ENCODE results near the gene CTBP1. TPM values are rescaled to one million over a fixed set of nuclear protein-coding genes. Genes with fewer than 3 reads are reported as not detected.

Gene CTBP1
- total RNA-seq, 1 experiment from 2014 or later, result 187 TPM

GRCh38 chr4:1242506-1243450, 6.2 kb downstream of the CTBP1 start:
- ChIA-PET CTCF (no interaction called here), POLR2A (ENCODE audit: low non-redundant PET) (interaction anchor here (0.6 kb wide), 1 partner anchor 104 kb away, joined by 3 read pairs; the partner anchor contains the start of gene UVSSA)
- no TSS peak for BruUV-seq (replicated peaks)
- Histone ChIP-seq H3K27ac (ENCODE audit: low read depth, low read length, poor library complexity, severe bottlenecking) (no peak overlapping the region), H3K9me3 (ENCODE audit: low read depth, low read length, poor library complexity, severe bottlenecking) (no peaks in the 10 kb centered on the region), H3K4me3 (ENCODE audit: low read depth, low read length, poor library complexity, severe bottlenecking) (no peak overlapping the region), H3K36me3 (ENCODE audit: insufficient read depth, low read length, poor library complexity, severe bottlenecking) (peaks cover 25% of the 10 kb centered on the region), H3K27me3 (replicated peaks; ENCODE audit: insufficient read depth, low read depth, low read length, poor library complexity) (no peaks in the 10 kb centered on the region), H3K4me1 (ENCODE audit: insufficient read depth, low read length, poor library complexity, severe bottlenecking) (peaks cover 8% of the 10 kb centered on the region)
- no peak for TF ChIP-seq EZH2 (IDR thresholded peaks at IDR 0.05; ENCODE audit: borderline replicate concordance, low read depth, low read length, poor library complexity, severe bottlenecking)
- TF ChIP-seq CTCF (conservative IDR thresholded peaks at IDR 0.05; ENCODE audit: low read depth, low read length), result no peak
- intact Hi-C loops (cut with micrococcal nuclease; ENCODE audit: unreplicated experiment), result no loop called here
- no peak for DNase-seq (ENCODE audit: low spot score)

GRCh38 chr4:1241936-1242505, 6.9 kb downstream of the CTBP1 start:
- peaks cover 7% of the 10 kb centered on the region for H3K4me1 ChIP-seq (ENCODE audit: insufficient read depth, low read length, poor library complexity, severe bottlenecking)
- ChIA-PET POLR2A (ENCODE audit: low non-redundant PET) (interaction anchor here (0.6 kb wide), 1 partner anchor 105 kb away, joined by 3 read pairs; the partner anchor contains the start of gene UVSSA), CTCF (no interaction called here)
- H3K4me3 ChIP-seq (ENCODE audit: low read depth, low read length, poor library complexity, severe bottlenecking), result no peak overlapping the region
- intact Hi-C loops (cut with micrococcal nuclease; ENCODE audit: unreplicated experiment), result no loop called here
- no TSS peak for BruUV-seq (replicated peaks)
- peaks cover 28% of the 10 kb centered on the region for H3K36me3 ChIP-seq (ENCODE audit: insufficient read depth, low read length, poor library complexity, severe bottlenecking)
- TF ChIP-seq EZH2 (IDR thresholded peaks at IDR 0.05; ENCODE audit: borderline replicate concordance, low read depth, low read length, poor library complexity, severe bottlenecking) (no peak), CTCF (conservative IDR thresholded peaks at IDR 0.05; ENCODE audit: low read depth, low read length) (no peak)
- no peak for DNase-seq (ENCODE audit: low spot score)
- no peak overlapping the region for H3K27ac ChIP-seq (ENCODE audit: low read depth, low read length, poor library complexity, severe bottlenecking)
- no peaks in the 10 kb centered on the region for H3K9me3 ChIP-seq (ENCODE audit: low read depth, low read length, poor library complexity, severe bottlenecking)
- no peaks in the 10 kb centered on the region for H3K27me3 ChIP-seq (replicated peaks; ENCODE audit: insufficient read depth, low read depth, low read length, poor library complexity)

- intact Hi-C loops (cut with micrococcal nuclease; ENCODE audit: unreplicated experiment), result no loop called here
- no peak for TF ChIP-seq CTCF (conservative IDR thresholded peaks at IDR 0.05; ENCODE audit: low read depth, low read length)
- TF ChIP-seq EZH2 (IDR thresholded peaks at IDR 0.05; ENCODE audit: borderline replicate concordance, low read depth, low read length, poor library complexity, severe bottlenecking), result no peak
- Histone ChIP-seq H3K9me3 (ENCODE audit: low read depth, low read length, poor library complexity, severe bottlenecking) (no peaks in the 10 kb centered on the region), H3K27me3 (replicated peaks; ENCODE audit: insufficient read depth, low read depth, low read length, poor library complexity) (no peaks in the 10 kb centered on the region), H3K27ac (ENCODE audit: low read depth, low read length, poor library complexity, severe bottlenecking) (no peak overlapping the region), H3K36me3 (ENCODE audit: insufficient read depth, low read length, poor library complexity, severe bottlenecking) (peaks cover 28% of the 10 kb centered on the region), H3K4me1 (ENCODE audit: insufficient read depth, low read length, poor library complexity, severe bottlenecking) (peaks cover 1% of the 10 kb centered on the region), H3K4me3 (ENCODE audit: low read depth, low read length, poor library complexity, severe bottlenecking) (no peak overlapping the region)
- ChIA-PET CTCF (no interaction called here), POLR2A (ENCODE audit: low non-redundant PET) (no interaction called here)
- BruUV-seq (replicated peaks), result no TSS peak
- DNase-seq (ENCODE audit: low spot score), result no peak
Measured at GRCh38 chr4:1241466-1241935, 7.4 kb downstream of the CTBP1 start.

Data from A673 (cell line).